ENCODE data around the gene PATE3. TPM values are rescaled to one million over a fixed set of nuclear protein-coding genes. Genes with fewer than 3 reads are reported as not detected.

The PATE3 gene
- total and polyA plus RNA-seq, 8 donors, result not detected

GRCh38 chr11:125766251-125766650 lies 21.7 kb upstream of the PATE3 start:
- Histone ChIP-seq H3K9me3 (no peaks in the 10 kb centered on the region), H3K27ac (no peak overlapping the region), H3K27me3 (no peaks in the 10 kb centered on the region), H3K36me3 (no peaks in the 10 kb centered on the region), H3K4me3 (no peak overlapping the region), H3K4me1 (no peaks in the 10 kb centered on the region)
- intact Hi-C loops (cut with DNase I; ENCODE audit: low total_unique reads), result no loop called here
- no peak for TF ChIP-seq POLR2A (IDR thresholded peaks at IDR 0.05)
- no peak for TF ChIP-seq EP300 (IDR thresholded peaks at IDR 0.05)
- TF ChIP-seq POLR2AphosphoS5 (IDR thresholded peaks at IDR 0.05), result no peak
- TF ChIP-seq CTCF (IDR thresholded peaks at IDR 0.05), result no peak
- DNase-seq, result no peak
- WGBS, 5 donors, result 56 to 71% (median 56%) methylated on average over 1 of the region's 1 CpG

GRCh38 chr11:125768336-125769046 lies 19.4 kb upstream of the PATE3 start:
- peaks cover 0 to 10% (median 3%) of the 10 kb centered on the region in 4 donors for H3K4me1 ChIP-seq
- intact Hi-C loops (cut with DNase I; ENCODE audit: low total_unique reads), result no loop called here
- H3K27ac ChIP-seq, result no peak overlapping the region
- no peaks in the 10 kb centered on the region for H3K9me3 ChIP-seq
- 24 to 48% (median 31%) methylated on average over 10 of the region's 10 CpGs for WGBS, 5 donors
- H3K4me3 ChIP-seq, result no peak overlapping the region
- TF ChIP-seq CTCF (IDR thresholded peaks at IDR 0.05) (no peak), EP300 (IDR thresholded peaks at IDR 0.05) (no peak), POLR2AphosphoS5 (IDR thresholded peaks at IDR 0.05) (no peak), POLR2A (IDR thresholded peaks at IDR 0.05) (no peak)
- no peaks in the 10 kb centered on the region for H3K27me3 ChIP-seq
- H3K36me3 ChIP-seq, result no peaks in the 10 kb centered on the region
- DNase-seq, result no peak

- Histone ChIP-seq H3K4me3 (no peak overlapping the region), H3K36me3 (no peaks in the 10 kb centered on the region), H3K4me1 (peaks cover 0 to 11% (median 3%) of the 10 kb centered on the region in 4 donors), H3K27me3 (no peaks in the 10 kb centered on the region), H3K27ac (no peak overlapping the region), H3K9me3 (no peaks in the 10 kb centered on the region)
- no peak for TF ChIP-seq EP300 (IDR thresholded peaks at IDR 0.05)
- TF ChIP-seq CTCF (IDR thresholded peaks at IDR 0.05), result no peak
- TF ChIP-seq POLR2A (IDR thresholded peaks at IDR 0.05), result no peak
- TF ChIP-seq POLR2AphosphoS5 (IDR thresholded peaks at IDR 0.05), result no peak
- intact Hi-C loops (cut with DNase I; ENCODE audit: low total_unique reads), result no loop called here
- DNase-seq, result no peak
- WGBS, 5 donors, result 77 to 89% (median 86%) methylated on average over 2 of the region's 2 CpGs
These were observed 17.3 kb upstream of the PATE3 start for GRCh38 chr11:125770583-125770982.

GRCh38 chr11:125772834-125773505 lies 15.0 kb upstream of the PATE3 start:
- WGBS, 5 donors, result 38 to 67% (median 48%) methylated on average over 3 of the region's 3 CpGs

More at GRCh38 chr11:125772834-125773505, 15.0 kb upstream of the PATE3 start:
- intact Hi-C loops (cut with DNase I; ENCODE audit: low total_unique reads), result no loop called here
- no peaks in the 10 kb centered on the region for H3K36me3 ChIP-seq
- H3K27me3 ChIP-seq, result no peaks in the 10 kb centered on the region
- no peak for TF ChIP-seq POLR2A (IDR thresholded peaks at IDR 0.05)
- TF ChIP-seq EP300 (IDR thresholded peaks at IDR 0.05), result no peak
- TF ChIP-seq POLR2AphosphoS5 (IDR thresholded peaks at IDR 0.05), result no peak
- TF ChIP-seq CTCF (IDR thresholded peaks at IDR 0.05), result no peak
- H3K27ac ChIP-seq, result no peak overlapping the region
- peaks cover 0 to 11% (median 3%) of the 10 kb centered on the region in 4 donors for H3K4me1 ChIP-seq
- H3K4me3 ChIP-seq, result no peak overlapping the region
- no peak for DNase-seq
- H3K9me3 ChIP-seq, result no peaks in the 10 kb centered on the region

Data from stomach (tissue), 9 donors.